Ascending aorta (tissue), 2 donors: Measurements from ENCODE around the gene ZSWIM3. TPM values are rescaled to one million over a fixed set of nuclear protein-coding genes. Genes with fewer than 3 reads are reported as not detected.

Experiments
- DNase-seq, 2 donors: peaks; one replicate each; pipeline ENCODE4 v3.0.0-alpha.2; 2019; ENCODE audit warnings: low spot score in 2 of 2
- H3K27ac ChIP-seq, 2 donors: fragments of 200-600 bp; sonication (generic); one replicate each; pipeline ENCODE4 v1.5.1; 2016 to 2017; ENCODE audit warnings: mild to moderate bottlenecking in 1 of 2
- H3K27me3 ChIP-seq: fragments of 200-600 bp; sonication (generic); one replicate; pipeline ENCODE4 v1.5.1; 2017
- H3K36me3 ChIP-seq, 2 donors: fragments of 200-600 bp; sonication (generic); one replicate each; pipeline ENCODE4 v1.5.1; 2016
- H3K4me1 ChIP-seq, 2 donors: fragments of 200-600 bp; sonication (generic); one replicate each; pipeline ENCODE4 v1.5.1; 2016 to 2017; ENCODE audit warnings: mild to moderate bottlenecking in 1 of 2
- H3K4me3 ChIP-seq, 2 donors: fragments of 200-600 bp; sonication (generic); one replicate each; pipeline ENCODE4 v1.5.1; 2016 to 2017; ENCODE audit warnings: mild to moderate bottlenecking in 1 of 2
- H3K9me3 ChIP-seq, 2 donors: fragments of 200-600 bp; sonication (generic); one replicate each; pipeline ENCODE4 v1.5.1; 2016
- CTCF ChIP-seq, 3 experiments: fragments of 200-600 bp in 2 of 3; fragments of 450-650 bp in 1 of 3; sonication (generic) in 2 of 3; IDR thresholded peaks; one replicate each; pipeline ENCODE4 v1.5.1; 2016 to 2019; ENCODE audit warnings: antibody characterized with exemption in 3 of 3, mild to moderate bottlenecking in 1 of 3, moderate library complexity in 1 of 3
- intact Hi-C: fragments of 100-400 bp; cut with DNase I; formaldehyde crosslinking; loops from one replicate; pipeline ENCODE4 v1.15.1; 2023
- total RNA-seq: library from RNA; depleted of rRNA; stranded (reverse); fragments of >200 nt; gene quantifications from one replicate; pipeline ENCODE4 v1.1.0, GENCODE V29; 2016

The ZSWIM3 gene
- total RNA-seq, result 6.8 TPM

DNA sequence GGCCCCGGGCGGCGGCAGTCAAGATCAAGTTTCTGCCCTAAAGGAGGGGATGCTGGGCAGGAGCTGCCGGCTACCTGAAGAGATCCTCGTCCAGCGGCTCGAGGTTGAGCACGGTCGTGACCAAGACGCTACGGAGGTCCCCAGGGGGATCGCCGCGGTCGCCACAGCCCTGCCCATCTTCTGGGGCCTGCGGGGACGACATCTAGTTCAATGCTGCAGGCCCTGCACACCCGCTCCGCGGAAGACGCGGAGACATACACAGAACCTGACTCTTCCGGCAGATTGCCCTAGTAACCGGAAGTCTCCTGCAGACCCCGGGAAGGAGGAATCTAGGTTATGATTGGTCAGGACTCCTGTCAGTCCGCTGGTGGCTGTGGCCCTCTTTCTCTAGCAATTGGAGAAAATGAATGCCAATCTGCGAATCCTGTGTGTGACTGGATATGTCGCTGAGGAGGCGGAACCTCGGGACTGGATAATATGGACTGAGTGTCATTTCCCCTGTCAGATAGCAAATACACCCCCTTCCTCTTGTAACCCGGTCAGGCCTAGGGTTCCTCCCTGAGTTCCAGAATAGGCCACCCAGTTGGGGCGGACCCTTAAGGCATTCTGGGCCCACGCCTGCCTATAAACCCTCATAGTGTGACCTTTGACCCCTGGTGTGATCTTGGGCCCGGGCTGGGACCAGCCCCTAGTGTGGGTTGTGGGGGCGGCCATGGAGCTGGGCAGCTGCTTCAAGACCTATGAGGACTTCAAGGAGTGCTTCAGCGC is at the start of gene ZSWIM3, which contains the start of gene ACOT8:
TSS of gene ZSWIM3 (plus strand) at position 501 of the 768 bp plus-strand sequence. CDS start at position 713, 212 bp downstream.
TSS of gene ACOT8 (minus strand) at position 279 of the 768 bp plus-strand sequence. CDS start at position 202, 77 bp downstream.
- DNase-seq, result peak; percentile 96 to 99
- no peak for TF ChIP-seq CTCF (IDR thresholded peaks at IDR 0.05)
- Histone ChIP-seq H3K4me1 (peaks cover 3 to 29% of the 10 kb centered on the region in 2 donors), H3K27ac (peak within 1 kb of the TSS; percentile 62 to 75), H3K9me3 (no peaks in the 10 kb centered on the region), H3K4me3 (peak within 1 kb of the TSS; percentile 95 to 96), H3K36me3 (peaks cover 4 to 12% of the 10 kb centered on the region in 2 donors), H3K27me3 (no peaks in the 10 kb centered on the region)
- intact Hi-C loops, result loop anchor here (1.0 to 2.0 kb wide), 7 partner anchors 22 to 115 kb away; partner anchors contain the start of genes CTSA, NEURL2, PCIF1 and UBE2C

- intact Hi-C loops, result loop anchor here (5.0 kb wide), 2 partner anchors 72 to 122 kb away; partner anchors contain the start of genes PCIF1 and ZSWIM1
These were observed 47.0 kb upstream of the ZSWIM3 start for GRCh38 chr20:45810191-45810970.

DNA sequence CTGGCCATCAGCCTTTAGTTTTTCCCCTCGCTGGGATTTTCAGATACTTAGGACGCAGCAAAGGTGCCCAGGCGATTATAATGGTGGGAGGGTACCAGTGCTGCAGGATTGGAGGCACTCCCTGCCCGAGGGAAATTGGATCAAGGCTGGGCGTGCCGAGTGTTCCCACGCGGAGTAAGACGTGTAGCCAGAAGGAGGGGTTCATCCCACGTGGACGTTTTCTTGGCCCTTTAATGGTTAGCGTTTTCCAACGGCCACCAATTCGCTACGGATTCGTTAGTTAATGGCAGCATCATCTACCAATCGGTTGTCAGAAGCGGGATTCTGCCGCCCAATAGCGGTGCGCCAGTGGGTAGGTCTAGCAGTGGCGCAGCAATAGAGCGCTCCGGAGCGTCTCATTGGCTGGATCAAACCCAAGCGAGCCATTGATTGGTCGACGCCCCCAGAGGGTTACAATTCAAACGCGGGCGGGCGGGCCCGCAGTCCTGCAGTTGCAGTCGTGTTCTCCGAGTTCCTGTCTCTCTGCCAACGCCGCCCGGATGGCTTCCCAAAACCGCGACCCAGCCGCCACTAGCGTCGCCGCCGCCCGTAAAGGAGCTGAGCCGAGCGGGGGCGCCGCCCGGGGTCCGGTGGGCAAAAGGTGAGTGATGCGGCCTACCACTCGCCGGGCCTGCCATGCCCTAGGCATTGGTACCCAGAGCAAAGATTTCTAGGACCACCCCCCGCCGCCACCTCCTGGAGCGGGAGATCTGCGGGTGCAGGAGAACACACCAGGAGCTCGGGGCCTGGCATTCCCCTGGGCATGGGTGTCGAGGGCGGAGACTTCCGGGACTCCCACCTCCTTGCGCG is 45.0 kb upstream of the ZSWIM3 start, which contains the start of gene UBE2C:
TSS of gene UBE2C (plus strand) at position 488 of the 849 bp plus-strand sequence. CDS start at position 540, 52 bp downstream.
- intact Hi-C loops, result loop anchor here (1.0 to 5.0 kb wide), 5 partner anchors 21 to 120 kb away; partner anchors contain the start of genes ACOT8, DNTTIP1, PCIF1 and WFDC3

More at GRCh38 chr20:45810191-45810970, 47.0 kb upstream of the ZSWIM3 start:
- no peaks in the 10 kb centered on the region for H3K27me3 ChIP-seq
- peaks cover 51 to 52% of the 10 kb centered on the region in 2 donors for H3K36me3 ChIP-seq
- TF ChIP-seq CTCF (IDR thresholded peaks at IDR 0.05), result no peak
- H3K27ac ChIP-seq, result no peak overlapping the region
- H3K4me3 ChIP-seq, result no peak overlapping the region
- peaks cover 4 to 5% of the 10 kb centered on the region in 2 donors for H3K4me1 ChIP-seq
- H3K9me3 ChIP-seq, result no peaks in the 10 kb centered on the region
- no peak for DNase-seq

GRCh38 chr20:45813006-45813340 is 44.4 kb upstream of the ZSWIM3 start:
- no peaks in the 10 kb centered on the region for H3K9me3 ChIP-seq
- intact Hi-C loops, result loop anchor here (5.0 kb wide), 2 partner anchors 69 to 119 kb away; partner anchors contain the start of genes PCIF1 and ZSWIM1
- no peak for DNase-seq
- no peaks in the 10 kb centered on the region for H3K27me3 ChIP-seq
- peaks cover 11 to 12% of the 10 kb centered on the region in 2 donors for H3K4me1 ChIP-seq
- no peak for TF ChIP-seq CTCF (IDR thresholded peaks at IDR 0.05)
- H3K36me3 ChIP-seq, result peaks cover 35 to 36% of the 10 kb centered on the region in 2 donors
- no peak overlapping the region for H3K27ac ChIP-seq
- H3K4me3 ChIP-seq, result peak overlapping the region; percentile 56 to 80

More for the DNA sequence above, 45.0 kb upstream of the ZSWIM3 start, which contains the start of gene UBE2C:
- Histone ChIP-seq H3K9me3 (no peaks in the 10 kb centered on the region), H3K36me3 (peaks cover 39 to 41% of the 10 kb centered on the region in 2 donors), H3K4me3 (peak within 1 kb of the TSS; percentile 56 to 80), H3K27ac (peak within 1 kb of the TSS; percentile 16 to 45), H3K4me1 (peaks cover 8 to 9% of the 10 kb centered on the region in 2 donors), H3K27me3 (no peaks in the 10 kb centered on the region)
- peak; percentile 95 to 99 for DNase-seq
- TF ChIP-seq CTCF (IDR thresholded peaks at IDR 0.05), result no peak
